ENCODE results near the gene GALNT1. TPM values are rescaled to one million over a fixed set of nuclear protein-coding genes. Genes with fewer than 3 reads are reported as not detected.
A peak's percentile ranks its signal among the peaks of the same experiment; 100 is the strongest.

The GALNT1 gene
- total and polyA plus RNA-seq, 12 donors, result 8.1 to 61.2 (median 42.1) TPM

GRCh38 chr18:35716169-35716831 is 134.8 kb downstream of the GALNT1 start:
- no peak overlapping the region for H3K4me3 ChIP-seq
- 72 to 77% methylated on average over 4 of the region's 4 CpGs for WGBS, 2 donors
- DNase-seq (no peak), ATAC-seq (peak in 1 of 8 donors; percentile 26)
- intact Hi-C loops (cut with DNase I), result loop anchor here in 1 of 10 donors (10.0 kb wide), 1 partner anchor 311 kb away; no protein-coding TSS in a partner anchor
- no peak overlapping the region for H3K27ac ChIP-seq
- no peaks in the 10 kb centered on the region for H3K4me1 ChIP-seq
- peaks cover 0 to 19% (median 0%) of the 10 kb centered on the region in 9 donors for H3K36me3 ChIP-seq
- TF ChIP-seq CTCF (IDR thresholded peaks at IDR 0.05), result no peak
- H3K27me3 ChIP-seq, result no peaks in the 10 kb centered on the region
- peaks cover 0 to 29% (median 11%) of the 10 kb centered on the region in 11 donors for H3K9me3 ChIP-seq

- Histone ChIP-seq H3K27ac (no peak overlapping the region), H3K9me3 (peaks cover 0 to 29% (median 11%) of the 10 kb centered on the region in 11 donors), H3K27me3 (no peaks in the 10 kb centered on the region), H3K4me1 (no peaks in the 10 kb centered on the region), H3K36me3 (peaks cover 0 to 14% (median 0%) of the 10 kb centered on the region in 9 donors), H3K4me3 (no peak overlapping the region)
- 96 to 97% methylated on average over 5 of the region's 5 CpGs for WGBS, 2 donors
- intact Hi-C loops (cut with DNase I), result loop anchor here in 1 of 10 donors (10.0 kb wide), 1 partner anchor 312 kb away; no protein-coding TSS in a partner anchor
- TF ChIP-seq CTCF (IDR thresholded peaks at IDR 0.05), result no peak
- no peak for ATAC-seq
- DNase-seq, result no peak
Measured at GRCh38 chr18:35717182-35717581, 135.6 kb downstream of the GALNT1 start.

GRCh38 chr18:35721431-35722081 is 140.0 kb downstream of the GALNT1 start:
- Histone ChIP-seq H3K4me3 (no peak overlapping the region), H3K4me1 (no peaks in the 10 kb centered on the region), H3K9me3 (peaks cover 0 to 49% (median 11%) of the 10 kb centered on the region in 11 donors), H3K27me3 (no peaks in the 10 kb centered on the region), H3K27ac (no peak overlapping the region), H3K36me3 (no peaks in the 10 kb centered on the region)
- no peak for TF ChIP-seq CTCF (IDR thresholded peaks at IDR 0.05)
- DNase-seq (no peak), ATAC-seq (peak in 1 of 8 donors; percentile 50)
- intact Hi-C loops (cut with DNase I), result no loop called here
- 89% methylated on average over 6 of the region's 6 CpGs for WGBS, 2 donors

GRCh38 chr18:35728676-35729075 is 147.1 kb downstream of the GALNT1 start:
- H3K27ac ChIP-seq, result no peak overlapping the region
- no peaks in the 10 kb centered on the region for H3K36me3 ChIP-seq
- H3K4me1 ChIP-seq, result peaks cover 0 to 32% (median 11%) of the 10 kb centered on the region in 9 donors
- H3K4me3 ChIP-seq, result no peak overlapping the region
- TF ChIP-seq CTCF (IDR thresholded peaks at IDR 0.05), result no peak
- peaks cover 0 to 54% (median 8%) of the 10 kb centered on the region in 11 donors for H3K9me3 ChIP-seq
- intact Hi-C loops (cut with DNase I), result no loop called here
- ATAC-seq, result no peak
- no peak for DNase-seq
- WGBS, 2 donors, result 68 to 74% methylated on average over 3 of the region's 3 CpGs
- H3K27me3 ChIP-seq, result no peaks in the 10 kb centered on the region
